H1 (cell line): Measurements from ENCODE around the gene TOB1. TPM values are rescaled to one million over a fixed set of nuclear protein-coding genes. Genes with fewer than 3 reads are reported as not detected.

ENCODE experiments used
- CTCF ChIA-PET: fragments of 300-600 bp; sonication (Branson Sonifier 250); formaldehyde crosslinking; loops from one replicate; lab custom pipeline; 2021; ENCODE audit not compliant: partially characterized antibody; lab: Charles Lee
- POLR2A ChIA-PET: fragments of 300-600 bp; sonication (Branson Sonifier 250); formaldehyde crosslinking; loops from one replicate; lab custom pipeline; 2021; ENCODE audit warnings: inconsistent platforms; ENCODE audit not compliant: partially characterized antibody; lab: Charles Lee
- DNase-seq, 2 experiments: peaks; one replicate each; pipeline versions ENCODE4 v3.0.0 to v3.0.0-alpha.2; 2010 to 2022; ENCODE audit warnings: low spot score in 2 of 2, low read depth in 1 of 2, mixed read lengths in 1 of 2
- FAIRE-seq: peaks from 2 replicates; lab custom pipeline; 2011; peaks lifted over from hg19 to GRCh38; lab: Jason Lieb, UNC
- H2AFZ ChIP-seq: 2 replicates; pipeline ENCODE4 v1.8.1; 2012; ENCODE audit warnings: low read length, inconsistent platforms
- H2AK5ac ChIP-seq: 2 replicates; pipeline ENCODE4 v1.6.1; 2013; ENCODE audit warnings: low read depth, low read length
- H2BK120ac ChIP-seq: replicated peaks from 2 replicates; pipeline ENCODE3; 2013; ENCODE audit warnings: low read depth, low read length, inconsistent platforms
- H2BK12ac ChIP-seq: 2 replicates; pipeline ENCODE4 v1.6.1; 2013; ENCODE audit warnings: low read depth, low read length
- H2BK15ac ChIP-seq: 2 replicates; pipeline ENCODE4 v1.6.1; 2013; ENCODE audit warnings: low read length
- H2BK20ac ChIP-seq: 2 replicates; pipeline ENCODE4 v1.6.1; 2013; ENCODE audit warnings: low read length
- H2BK5ac ChIP-seq: 2 replicates; pipeline ENCODE4 v1.6.1; 2013; ENCODE audit warnings: low read depth, low read length
- H3K14ac ChIP-seq: 2 replicates; pipeline ENCODE4 v1.6.1; 2013; ENCODE audit warnings: inconsistent platforms; ENCODE audit not compliant: insufficient read length
- H3K18ac ChIP-seq: 2 replicates; pipeline ENCODE4 v1.6.1; 2013; ENCODE audit warnings: low read length; ENCODE audit errors: extremely low read depth
- H3K23ac ChIP-seq: 2 replicates; pipeline ENCODE4 v1.6.1; 2013; ENCODE audit warnings: inconsistent platforms; ENCODE audit not compliant: insufficient read length
- H3K23me2 ChIP-seq: 2 replicates; pipeline ENCODE4 v1.6.1; 2013; ENCODE audit warnings: low read depth, low read length
- H3K27ac ChIP-seq: 2 replicates; pipeline ENCODE4 v1.6.1; 2011; ENCODE audit warnings: low read depth, low read length, inconsistent platforms
- H3K27me3 ChIP-seq, 4 experiments: replicated peaks in 1 of 4; 1 replicate in 1 of 4; 2 replicates in 3 of 4; pipeline versions ENCODE4 v1.6.1 to v1.8.1; 2011 to 2013; ENCODE audit warnings: low read length in 3 of 4, mild to moderate bottlenecking in 3 of 4, inconsistent platforms in 2 of 4, mixed read lengths in 2 of 4, moderate library complexity in 1 of 4; ENCODE audit not compliant: control insufficient read depth in 3 of 4, insufficient read depth in 3 of 4; ENCODE audit errors: extremely low read depth in 1 of 4
- H3K36me3 ChIP-seq, 4 experiments: 2 replicates each; pipeline versions ENCODE4 v1.6.1 to v1.8.1; 2011 to 2013; ENCODE audit warnings: mild to moderate bottlenecking in 4 of 4, low read length in 3 of 4, moderate library complexity in 2 of 4, control low read depth in 1 of 4, inconsistent platforms in 1 of 4; ENCODE audit not compliant: insufficient read depth in 4 of 4, control insufficient read depth in 2 of 4
- H3K4ac ChIP-seq: replicated peaks from 2 replicates; pipeline ENCODE3; 2013; ENCODE audit warnings: low read length, low read depth, mixed read lengths, inconsistent platforms; ENCODE audit not compliant: insufficient read length
- H3K4me1 ChIP-seq, 4 experiments: replicated peaks in 1 of 4; 1 replicate in 1 of 4; 2 replicates in 3 of 4; pipeline versions ENCODE4 v1.6.1 to v1.8.1; 2011 to 2013; ENCODE audit warnings: low read length in 3 of 4, inconsistent platforms in 2 of 4, mixed read lengths in 1 of 4; ENCODE audit not compliant: insufficient read depth in 4 of 4, control insufficient read depth in 3 of 4
- H3K4me2 ChIP-seq, 2 experiments: 2 replicates each; pipeline versions ENCODE4 v1.6.1 to v1.8.1; 2011 to 2013; ENCODE audit warnings: low read depth in 2 of 2, low read length in 2 of 2, control low read depth in 1 of 2, inconsistent platforms in 1 of 2, mild to moderate bottlenecking in 1 of 2; ENCODE audit not compliant: insufficient read depth in 1 of 2
- H3K4me3 ChIP-seq, 4 experiments: fragments of 200-600, 300-600 bp in 1 of 4; sonication (generic), shearing (Covaris generic), sonication (Bioruptor Twin) in 1 of 4; 2 replicates each; pipeline versions ENCODE4 v1.5.1 to v1.8.1; 2011 to 2016; ENCODE audit warnings: low read length in 4 of 4, low read depth in 3 of 4, control low read depth in 2 of 4, inconsistent platforms in 2 of 4, mild to moderate bottlenecking in 2 of 4, mixed read lengths in 1 of 4, moderate library complexity in 1 of 4; ENCODE audit not compliant: insufficient read depth in 2 of 4; ENCODE audit errors: extremely low read depth in 1 of 4
- H3K56ac ChIP-seq: replicated peaks from 2 replicates; pipeline ENCODE3; 2013; ENCODE audit warnings: low read depth, mild to moderate bottlenecking, mixed read lengths, low read length, inconsistent platforms; ENCODE audit not compliant: insufficient read length
- H3K79me1 ChIP-seq: 2 replicates; pipeline ENCODE4 v1.6.1; 2013; ENCODE audit warnings: low read depth, low read length, control low read depth
- H3K79me2 ChIP-seq, 2 experiments: 2 replicates each; pipeline versions ENCODE4 v1.6.1 to v1.8.1; 2012 to 2013; ENCODE audit warnings: low read length in 2 of 2, mild to moderate bottlenecking in 2 of 2, inconsistent platforms in 1 of 2; ENCODE audit not compliant: insufficient read depth in 2 of 2, control insufficient read depth in 1 of 2
- H3K9ac ChIP-seq, 4 experiments: replicated peaks in 1 of 4; 1 replicate in 1 of 4; 2 replicates in 3 of 4; pipeline versions ENCODE4 v1.6.1 to v1.8.1; 2011 to 2013; ENCODE audit warnings: low read depth in 3 of 4, low read length in 3 of 4, control low read depth in 2 of 4, mild to moderate bottlenecking in 2 of 4, moderate library complexity in 2 of 4, inconsistent platforms in 1 of 4; ENCODE audit errors: extremely low read depth in 1 of 4
- H3K9me3 ChIP-seq, 2 experiments: 2 replicates each; pipeline versions ENCODE4 v1.6.1 to v1.8.1; 2012 to 2013; ENCODE audit warnings: mild to moderate bottlenecking in 2 of 2, moderate library complexity in 2 of 2, control low read depth in 1 of 2, inconsistent platforms in 1 of 2, low read depth in 1 of 2, low read length in 1 of 2, mixed read lengths in 1 of 2; ENCODE audit not compliant: insufficient read depth in 2 of 2
- H4K20me1 ChIP-seq, 2 experiments: replicated peaks in 1 of 2; 2 replicates each; pipeline versions ENCODE3 to v1.8.1; 2011 to 2013; ENCODE audit warnings: inconsistent platforms in 2 of 2, low read length in 2 of 2, mild to moderate bottlenecking in 1 of 2; ENCODE audit not compliant: insufficient read depth in 2 of 2, control insufficient read depth in 1 of 2
- H4K5ac ChIP-seq: 2 replicates; pipeline ENCODE4 v1.6.1; 2013; ENCODE audit warnings: low read length, low read depth, mixed read lengths, inconsistent platforms; ENCODE audit not compliant: insufficient read length
- H4K8ac ChIP-seq: 2 replicates; pipeline ENCODE4 v1.8.0; 2013; ENCODE audit warnings: mild to moderate bottlenecking, moderate library complexity, low read length, inconsistent platforms; ENCODE audit not compliant: insufficient read depth; ENCODE audit errors: extremely low read depth
- H4K91ac ChIP-seq: replicated peaks from 2 replicates; pipeline ENCODE3; 2013; ENCODE audit warnings: low read length, mixed read lengths, inconsistent platforms; ENCODE audit not compliant: insufficient read length
- CBX8 ChIP-seq: fragments of 300-800, 300-1000 bp; sonication (generic); IDR thresholded peaks from 2 replicates; pipeline ENCODE4 v1.7.1; 2016; ENCODE audit warnings: low read depth, low read length, borderline replicate concordance
- HDAC6 ChIP-seq: IDR thresholded peaks from one replicate; pipeline ENCODE4 v1.7.1; 2012; ENCODE audit warnings: low read depth, mild to moderate bottlenecking, inconsistent platforms, low read length, moderate library complexity
- MAFK ChIP-seq: IDR thresholded peaks from 2 replicates; pipeline ENCODE4 v1.6.1; 2012; ENCODE audit warnings: low read depth, mild to moderate bottlenecking, improper control_type of control experiment, low read length
- WGBS, 2 experiments: shearing (Covaris generic) in 1 of 2; methylation state at CpG; one replicate each; pipeline versions ENCODE4 v1.1.6 to v1.1.7; 2013 to 2015; ENCODE audit warnings: low lambda C conversion rate in 2 of 2, mixed read lengths in 2 of 2, inconsistent platforms in 1 of 2, low coverage in 1 of 2, missing lambda C conversion rate in 1 of 2; ENCODE audit not compliant: insufficient replicate concordance in 2 of 2, insufficient coverage in 1 of 2, insufficient read length in 1 of 2; ENCODE audit errors: extremely low coverage in 1 of 2, missing lambda C conversion rate in 1 of 2; 5-methylcytosine and 5-hydroxymethylcytosine counted together
- polyA plus RNA-seq, 7 experiments: library from polyadenylated mRNA; depleted of rRNA in 3 of 7; stranded (reverse) in 5 of 7; unstranded in 2 of 7; fragments of >200 nt in 5 of 7; fragments of 200-250 nt in 2 of 7; gene quantifications; 1 replicate in 5 of 7; 2 replicates in 1 of 7; 4 replicates in 1 of 7; pipeline versions ENCODE4 v1.2.1 to v1.2.3, GENCODE V29; 2011 to 2013; ENCODE audit warnings: missing spikeins in 2 of 7, mixed read lengths in 2 of 7
- total RNA-seq: library from RNA; stranded (reverse); fragmentation: NEBNext Ultra II Directional; extraction: Animal tissue kit (Norgen Biotek cat#: 25700); gene quantifications from 2 replicates; pipeline ENCODE4 v1.2.1, GENCODE V29; 2021

TOB1 gene
- total and polyA plus RNA-seq, 2 of the 8 experiments (the other 6 are each of a cell fraction or from before 2014, with no cell fraction given), result 14.4 to 20.8 TPM

- H3K27me3 ChIP-seq, result no peaks in the 10 kb centered on the region
- no peak overlapping the region for H3K4ac ChIP-seq
- WGBS, 2 experiments, result 82% methylated on average over 9 of the region's 9 CpGs; no CpG with 5 or more reads in 1 of the 2 experiments
- H4K20me1 ChIP-seq, result no peaks in the 10 kb centered on the region
- no peak overlapping the region for H2BK12ac ChIP-seq
- no peak overlapping the region for H3K4me3 ChIP-seq
- H3K4me1 ChIP-seq, result peaks cover 10 to 30% (median 20%) of the 10 kb centered on the region in 4 experiments
- no peak overlapping the region for H2BK20ac ChIP-seq
- H4K8ac ChIP-seq, result no peak overlapping the region
- H4K91ac ChIP-seq, result no peak overlapping the region
- H4K5ac ChIP-seq, result no peak overlapping the region
- DNase-seq, result no peak
- no peak overlapping the region for H2BK120ac ChIP-seq
- H2AFZ ChIP-seq, result no peak overlapping the region
- H3K4me2 ChIP-seq, result no peak overlapping the region
- H3K23me2 ChIP-seq, result no peaks in the 10 kb centered on the region
- TF ChIP-seq MAFK (peak; percentile 29; the same call in 1 of the 2 replicates), CBX8 (no peak), HDAC6 (no peak)
- H3K23ac ChIP-seq, result no peak overlapping the region
- no peak overlapping the region for H3K56ac ChIP-seq
- ChIA-PET POLR2A (interaction anchor here (0.9 to 1.8 kb wide), 5 partner anchors 9 to 39 kb away, joined by 3 to 17 read pairs (median 4); partner anchors contain the start of gene TOB1), CTCF (interaction anchor here (0.6 to 3.5 kb wide), 13 partner anchors 9 to 155 kb away, joined by 3 to 16 read pairs (median 3); no protein-coding TSS in a partner anchor)
- H3K79me1 ChIP-seq, result no peaks in the 10 kb centered on the region
- H3K36me3 ChIP-seq, result no peaks in the 10 kb centered on the region
- no peak overlapping the region for H3K27ac ChIP-seq
- no peak overlapping the region for H2AK5ac ChIP-seq
- no peaks in the 10 kb centered on the region for H3K9me3 ChIP-seq
- no peaks in the 10 kb centered on the region for H3K79me2 ChIP-seq
- H2BK5ac ChIP-seq, result peak overlapping the region; percentile 37; the same call in 1 of the 2 replicates
- H3K14ac ChIP-seq, result no peak overlapping the region
- FAIRE-seq, result no peak
- no peak overlapping the region for H3K9ac ChIP-seq
- H3K18ac ChIP-seq, result peak overlapping the region; percentile 22; the same call in 1 of the 2 replicates
- no peak overlapping the region for H2BK15ac ChIP-seq
Observed at GRCh38 chr17:50902372-50903353, 36.5 kb upstream of the TOB1 start.
